Panc1 (cell line): Measurements from ENCODE around the gene ABCC11. TPM values are rescaled to one million over a fixed set of nuclear protein-coding genes. Genes with fewer than 3 reads are reported as not detected.

Experiments
- ATAC-seq: fragments of 200-7000 bp; cut with Tn5 transposase; 2 replicates; pipeline ENCODE4 v1.9.1; 2020; ENCODE audit warnings: mild to moderate bottlenecking, moderate library complexity
- BruUV-seq: library from RNA; stranded (reverse); fragments of 400-500 nt; replicated peaks from 2 replicates; lab custom pipeline; 2021; lab: Mats Ljungman, UMichigan
- CTCF ChIA-PET: fragments of 300-600 bp; sonication (Branson Sonifier 250); formaldehyde crosslinking; loops from one replicate; lab custom pipeline; 2022; ENCODE audit warnings: antibody characterized with exemption; lab: Charles Lee
- POLR2A ChIA-PET: fragments of 300-600 bp; sonication (Branson Sonifier 250); formaldehyde crosslinking; loops from one replicate; lab custom pipeline; 2022; ENCODE audit warnings: antibody characterized with exemption; lab: Charles Lee
- DNase-seq: peaks from one replicate; pipeline ENCODE4 v3.0.0-alpha.2; 2010; ENCODE audit warnings: low read depth, low spot score
- H3K27ac ChIP-seq: 2 replicates; pipeline ENCODE4 v1.5.1; 2011; ENCODE audit warnings: mild to moderate bottlenecking, low read length, inconsistent platforms
- H3K27me3 ChIP-seq: fragments of 200-500 bp; sonication (Bioruptor generic); 2 replicates; pipeline ENCODE4 v1.6.0; 2014; ENCODE audit warnings: low read length, inconsistent platforms; ENCODE audit not compliant: control insufficient read depth, insufficient read depth
- H3K36me3 ChIP-seq: fragments of 200-500 bp; sonication (Bioruptor generic); 2 replicates; pipeline ENCODE4 v1.5.1; 2014; ENCODE audit warnings: inconsistent platforms, mild to moderate bottlenecking, low read length, moderate library complexity; ENCODE audit not compliant: control insufficient read depth, insufficient read depth
- H3K4me1 ChIP-seq: 2 replicates; pipeline ENCODE4 v1.5.1; 2011; ENCODE audit warnings: inconsistent platforms, mild to moderate bottlenecking, low read length, moderate library complexity; ENCODE audit not compliant: control insufficient read depth, insufficient read depth
- H3K4me3 ChIP-seq, 2 experiments: 2 replicates each; pipeline ENCODE4 v1.5.1; 2011 to 2012; ENCODE audit warnings: low read depth in 2 of 2, low read length in 2 of 2, mild to moderate bottlenecking in 2 of 2, inconsistent platforms in 1 of 2, moderate library complexity in 1 of 2
- H3K9me3 ChIP-seq: fragments of 200-500 bp; sonication (Bioruptor generic); 2 replicates; pipeline ENCODE4 v1.5.1; 2014; ENCODE audit warnings: low read depth, mild to moderate bottlenecking, inconsistent platforms, low read length, moderate library complexity; ENCODE audit not compliant: control insufficient read depth, insufficient read depth
- POLR2AphosphoS5 ChIP-seq: IDR thresholded peaks from 2 replicates; pipeline ENCODE4 v1.6.1; 2012; ENCODE audit warnings: mild to moderate bottlenecking, low read depth, low read length, moderate library complexity
- SIN3A ChIP-seq: IDR thresholded peaks from 2 replicates; pipeline ENCODE4 v1.6.1; 2012; ENCODE audit warnings: low read depth, mild to moderate bottlenecking, low read length, moderate library complexity, borderline replicate concordance; ENCODE audit not compliant: insufficient read depth
- TCF7L2 ChIP-seq: IDR thresholded peaks from 2 replicates; pipeline ENCODE4 v1.6.1; 2011; ENCODE audit warnings: mild to moderate bottlenecking, low read depth, low read length, inconsistent platforms
- in situ Hi-C: cut with HindIII; loops from 2 replicates; pipeline ENCODE4 v1.10.0; 2016; ENCODE audit warnings: low sequenced_read_pairs, low pct_unique_long_range_greater_than_20kb
- intact Hi-C: fragments of 100-400 bp; cut with micrococcal nuclease; formaldehyde crosslinking; loops from one replicate; pipeline ENCODE4 v1.10.0; 2022; ENCODE audit not compliant: unreplicated experiment
- total RNA-seq: library from RNA; stranded (reverse); gene quantifications from one replicate; pipeline ENCODE4 v1.2.1, GENCODE V29; 2021; ENCODE audit not compliant: unreplicated experiment
- TF ChIP-seq, protein P1 (sequence below), 2 experiments: IDR thresholded peaks; 2 replicates each; pipeline ENCODE4 v1.6.1; 2011 to 2012; ENCODE audit warnings: low read depth in 2 of 2, control low read depth in 1 of 2, low read length in 1 of 2, mild to moderate bottlenecking in 1 of 2, moderate library complexity in 1 of 2; ENCODE audit not compliant: insufficient read depth in 1 of 2
- TF ChIP-seq, protein P2 (sequence below): fragments of 450-650 bp; IDR thresholded peaks from 2 replicates; pipeline ENCODE4 v1.5.1; 2017; ENCODE audit warnings: mild to moderate bottlenecking

The ABCC11 gene
- total RNA-seq, 1 experiment from 2014 or later, result not detected

DNA sequence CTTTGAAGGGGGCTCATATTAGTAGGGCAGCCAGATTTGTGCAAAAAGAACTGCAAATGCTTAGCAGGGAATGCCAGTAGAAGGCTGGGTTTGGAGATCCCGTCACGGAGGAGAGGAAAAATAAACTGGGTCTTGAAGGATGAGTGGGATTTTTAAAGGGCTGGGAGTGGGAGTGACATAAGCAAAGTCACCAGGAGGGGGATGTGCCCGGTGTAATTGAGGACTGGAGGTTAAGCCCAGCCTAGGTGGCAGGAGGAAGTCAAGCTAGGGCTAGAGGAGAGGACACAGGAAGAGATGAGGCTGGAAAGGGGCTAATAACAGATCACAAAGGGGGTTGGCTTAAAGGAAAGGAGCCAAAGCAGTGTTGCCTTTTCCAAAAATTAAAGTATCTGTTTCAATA is 26.4 kb downstream of the ABCC11 start:
- ATAC-seq (no peak), DNase-seq (no peak)
- no peak for TF ChIP-seq POLR2AphosphoS5
- TF ChIP-seq, protein P1, sequence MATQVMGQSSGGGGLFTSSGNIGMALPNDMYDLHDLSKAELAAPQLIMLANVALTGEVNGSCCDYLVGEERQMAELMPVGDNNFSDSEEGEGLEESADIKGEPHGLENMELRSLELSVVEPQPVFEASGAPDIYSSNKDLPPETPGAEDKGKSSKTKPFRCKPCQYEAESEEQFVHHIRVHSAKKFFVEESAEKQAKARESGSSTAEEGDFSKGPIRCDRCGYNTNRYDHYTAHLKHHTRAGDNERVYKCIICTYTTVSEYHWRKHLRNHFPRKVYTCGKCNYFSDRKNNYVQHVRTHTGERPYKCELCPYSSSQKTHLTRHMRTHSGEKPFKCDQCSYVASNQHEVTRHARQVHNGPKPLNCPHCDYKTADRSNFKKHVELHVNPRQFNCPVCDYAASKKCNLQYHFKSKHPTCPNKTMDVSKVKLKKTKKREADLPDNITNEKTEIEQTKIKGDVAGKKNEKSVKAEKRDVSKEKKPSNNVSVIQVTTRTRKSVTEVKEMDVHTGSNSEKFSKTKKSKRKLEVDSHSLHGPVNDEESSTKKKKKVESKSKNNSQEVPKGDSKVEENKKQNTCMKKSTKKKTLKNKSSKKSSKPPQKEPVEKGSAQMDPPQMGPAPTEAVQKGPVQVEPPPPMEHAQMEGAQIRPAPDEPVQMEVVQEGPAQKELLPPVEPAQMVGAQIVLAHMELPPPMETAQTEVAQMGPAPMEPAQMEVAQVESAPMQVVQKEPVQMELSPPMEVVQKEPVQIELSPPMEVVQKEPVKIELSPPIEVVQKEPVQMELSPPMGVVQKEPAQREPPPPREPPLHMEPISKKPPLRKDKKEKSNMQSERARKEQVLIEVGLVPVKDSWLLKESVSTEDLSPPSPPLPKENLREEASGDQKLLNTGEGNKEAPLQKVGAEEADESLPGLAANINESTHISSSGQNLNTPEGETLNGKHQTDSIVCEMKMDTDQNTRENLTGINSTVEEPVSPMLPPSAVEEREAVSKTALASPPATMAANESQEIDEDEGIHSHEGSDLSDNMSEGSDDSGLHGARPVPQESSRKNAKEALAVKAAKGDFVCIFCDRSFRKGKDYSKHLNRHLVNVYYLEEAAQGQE (IDR thresholded peaks at IDR 0.05; ENCODE audit: insufficient read depth in 1 of 2, low read depth in 2 of 2, low read length in 1 of 2), result no peak
- no peak for TF ChIP-seq TCF7L2
- no peak for TF ChIP-seq SIN3A
- TF ChIP-seq, protein P2, sequence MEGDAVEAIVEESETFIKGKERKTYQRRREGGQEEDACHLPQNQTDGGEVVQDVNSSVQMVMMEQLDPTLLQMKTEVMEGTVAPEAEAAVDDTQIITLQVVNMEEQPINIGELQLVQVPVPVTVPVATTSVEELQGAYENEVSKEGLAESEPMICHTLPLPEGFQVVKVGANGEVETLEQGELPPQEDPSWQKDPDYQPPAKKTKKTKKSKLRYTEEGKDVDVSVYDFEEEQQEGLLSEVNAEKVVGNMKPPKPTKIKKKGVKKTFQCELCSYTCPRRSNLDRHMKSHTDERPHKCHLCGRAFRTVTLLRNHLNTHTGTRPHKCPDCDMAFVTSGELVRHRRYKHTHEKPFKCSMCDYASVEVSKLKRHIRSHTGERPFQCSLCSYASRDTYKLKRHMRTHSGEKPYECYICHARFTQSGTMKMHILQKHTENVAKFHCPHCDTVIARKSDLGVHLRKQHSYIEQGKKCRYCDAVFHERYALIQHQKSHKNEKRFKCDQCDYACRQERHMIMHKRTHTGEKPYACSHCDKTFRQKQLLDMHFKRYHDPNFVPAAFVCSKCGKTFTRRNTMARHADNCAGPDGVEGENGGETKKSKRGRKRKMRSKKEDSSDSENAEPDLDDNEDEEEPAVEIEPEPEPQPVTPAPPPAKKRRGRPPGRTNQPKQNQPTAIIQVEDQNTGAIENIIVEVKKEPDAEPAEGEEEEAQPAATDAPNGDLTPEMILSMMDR, result no peak
- ChIA-PET POLR2A (no interaction called here), CTCF (no interaction called here)
- no TSS peak for BruUV-seq
- Histone ChIP-seq H3K36me3 (no peaks in the 10 kb centered on the region), H3K27ac (no peak overlapping the region), H3K4me1 (no peaks in the 10 kb centered on the region), H3K4me3 (no peak overlapping the region), H3K27me3 (no peaks in the 10 kb centered on the region), H3K9me3 (no peaks in the 10 kb centered on the region)
- intact Hi-C loops, result no loop called here
- in situ Hi-C loops, result no loop called here

DNA sequence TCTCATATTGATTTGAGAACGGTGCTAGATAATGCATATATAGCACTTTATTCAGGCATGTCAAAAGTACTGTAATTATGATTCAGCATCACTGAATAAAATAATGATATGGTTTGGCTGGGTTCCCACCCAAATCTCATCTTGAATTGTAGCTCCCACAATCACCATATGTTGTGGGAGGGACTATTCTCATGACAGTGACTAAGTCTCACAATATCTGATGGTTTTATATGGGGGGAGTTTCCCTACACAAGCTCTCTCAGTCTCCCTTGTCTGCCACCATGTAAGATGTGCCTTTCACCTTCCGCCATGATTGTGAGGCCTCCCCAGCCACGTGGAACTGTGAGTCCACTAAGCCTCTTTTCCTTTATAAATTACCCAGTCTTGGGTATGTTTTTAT is 28.9 kb downstream of the ABCC11 start:
- intact Hi-C loops (no loop called here), in situ Hi-C loops (no loop called here)
- Histone ChIP-seq H3K9me3 (no peaks in the 10 kb centered on the region), H3K4me1 (no peaks in the 10 kb centered on the region), H3K36me3 (no peaks in the 10 kb centered on the region), H3K27ac (no peak overlapping the region), H3K4me3 (no peak overlapping the region), H3K27me3 (no peaks in the 10 kb centered on the region)
- no peak for ATAC-seq
- DNase-seq, result no peak
- ChIA-PET CTCF (no interaction called here), POLR2A (no interaction called here)
- no TSS peak for BruUV-seq
- TF ChIP-seq, protein P1 (IDR thresholded peaks at IDR 0.05; ENCODE audit: insufficient read depth in 1 of 2, low read depth in 2 of 2, low read length in 1 of 2), result no peak
- TF ChIP-seq POLR2AphosphoS5 (no peak), TCF7L2 (no peak), SIN3A (no peak)
- TF ChIP-seq, protein P2, result no peak
